Measurements from ENCODE around the gene TMEM179. TPM values are rescaled to one million over a fixed set of nuclear protein-coding genes. Genes with fewer than 3 reads are reported as not detected.

Gene TMEM179
- polyA plus RNA-seq, 1 donor from 2014 or later: 20.3 TPM

DNA sequence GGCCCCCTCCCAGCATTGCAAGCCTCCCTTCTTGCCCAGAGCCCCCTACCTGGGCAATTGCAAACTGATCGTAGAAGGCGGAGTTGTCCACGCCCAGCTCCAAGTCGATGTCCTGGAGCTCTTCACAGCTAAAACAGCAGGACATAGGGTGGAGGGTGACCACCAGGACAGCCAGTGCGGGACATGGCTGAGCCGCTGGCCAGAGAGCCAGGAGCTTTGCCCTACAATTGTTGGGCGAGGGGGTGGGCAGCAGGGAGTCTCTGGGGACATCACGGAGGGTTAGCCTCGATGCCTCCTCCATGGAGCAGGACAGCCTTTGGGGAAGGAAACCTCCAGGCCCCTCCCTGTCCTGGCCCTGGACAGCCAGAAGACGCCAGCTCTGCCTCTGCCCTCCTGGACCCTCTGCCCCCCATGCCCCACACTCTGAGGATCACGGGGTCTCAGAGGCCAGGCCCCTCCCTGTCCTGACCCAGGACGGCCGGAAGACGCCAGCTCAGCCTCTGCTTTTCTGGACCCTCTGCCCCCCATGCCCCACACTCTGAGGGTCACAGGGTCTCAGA lies 9.4 kb downstream of the TMEM179 start:
- H3K79me2 ChIP-seq (replicated peaks; ENCODE audit: insufficient read depth, low read length): no peaks in the 10 kb centered on the region
- H3K9me3 ChIP-seq (ENCODE audit: low read length): no peaks in the 10 kb centered on the region
- H3K4me3 ChIP-seq (ENCODE audit: low read length): no peak overlapping the region
- H3K36me3 ChIP-seq (ENCODE audit: insufficient read depth, low read length): no peaks in the 10 kb centered on the region
- no peak overlapping the region for H3K9ac ChIP-seq (ENCODE audit: low read length)
- H3K27me3 ChIP-seq (ENCODE audit: insufficient read depth, low read depth, low read length): no peaks in the 10 kb centered on the region
- no peak overlapping the region for H2AFZ ChIP-seq (ENCODE audit: low read depth, low read length)
- no peak overlapping the region for H3K4me2 ChIP-seq (ENCODE audit: low read length)
- H3K27ac ChIP-seq (ENCODE audit: low read length): no peak overlapping the region
- H3F3A ChIP-seq (ENCODE audit: insufficient read depth, low read length, poor library complexity, severe bottlenecking): no peaks in the 10 kb centered on the region
- TF ChIP-seq SMC3 (conservative IDR thresholded peaks at IDR 0.05; ENCODE audit: poor library complexity): no peak
- TF ChIP-seq CTCF (IDR thresholded peaks at IDR 0.05; ENCODE audit: poor library complexity, severe bottlenecking): no peak
- no peaks in the 10 kb centered on the region for H3K9me2 ChIP-seq (ENCODE audit: insufficient read depth, low read length)
- H4K20me1 ChIP-seq (ENCODE audit: insufficient read depth): no peaks in the 10 kb centered on the region

DNA sequence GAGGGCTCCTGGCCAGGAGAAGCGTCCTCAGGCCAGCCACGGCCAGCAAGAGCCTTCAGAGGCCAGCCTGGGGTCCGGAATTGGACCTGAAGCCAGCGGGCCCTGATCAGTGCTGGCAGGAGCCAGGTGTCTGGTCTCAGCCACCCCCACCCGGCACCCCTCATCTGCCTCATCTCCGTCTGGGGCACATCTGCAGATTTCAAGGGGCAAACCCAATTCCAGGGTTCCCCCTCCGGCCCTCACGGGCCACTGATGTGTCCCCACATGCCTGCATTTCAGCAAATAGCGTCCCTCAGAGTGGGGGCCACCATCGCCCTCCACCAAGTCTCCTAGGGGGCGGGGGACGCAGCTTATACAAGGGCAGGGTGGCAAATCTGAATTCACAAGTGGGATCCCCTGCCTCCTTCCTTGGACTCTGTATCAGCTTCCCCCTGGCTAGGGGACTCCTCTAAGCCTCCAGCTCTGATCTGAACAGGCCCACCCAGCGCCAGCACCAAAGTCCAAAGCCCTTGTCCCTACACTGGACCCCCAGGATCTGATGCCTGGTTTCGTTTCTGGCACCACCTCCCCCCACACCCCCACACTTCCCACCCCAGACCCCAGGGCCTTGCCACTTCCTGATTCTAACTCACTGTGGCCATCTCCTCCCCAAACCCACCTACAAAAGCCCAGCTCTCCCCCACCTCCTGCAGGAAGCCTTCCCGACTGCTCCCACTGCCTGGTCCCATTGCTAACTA lies 10.1 kb downstream of the TMEM179 start:
- no peak overlapping the region for H3K4me2 ChIP-seq (ENCODE audit: low read length)
- no peaks in the 10 kb centered on the region for H3F3A ChIP-seq (ENCODE audit: insufficient read depth, low read length, poor library complexity, severe bottlenecking)
- no peaks in the 10 kb centered on the region for H3K27me3 ChIP-seq (ENCODE audit: insufficient read depth, low read depth, low read length)
- no peak overlapping the region for H3K27ac ChIP-seq (ENCODE audit: low read length)
- H2AFZ ChIP-seq (ENCODE audit: low read depth, low read length): no peak overlapping the region
- no peak overlapping the region for H3K4me3 ChIP-seq (ENCODE audit: low read length)
- no peak for TF ChIP-seq RAD21 (conservative IDR thresholded peaks at IDR 0.05)
- TF ChIP-seq, protein P1, sequence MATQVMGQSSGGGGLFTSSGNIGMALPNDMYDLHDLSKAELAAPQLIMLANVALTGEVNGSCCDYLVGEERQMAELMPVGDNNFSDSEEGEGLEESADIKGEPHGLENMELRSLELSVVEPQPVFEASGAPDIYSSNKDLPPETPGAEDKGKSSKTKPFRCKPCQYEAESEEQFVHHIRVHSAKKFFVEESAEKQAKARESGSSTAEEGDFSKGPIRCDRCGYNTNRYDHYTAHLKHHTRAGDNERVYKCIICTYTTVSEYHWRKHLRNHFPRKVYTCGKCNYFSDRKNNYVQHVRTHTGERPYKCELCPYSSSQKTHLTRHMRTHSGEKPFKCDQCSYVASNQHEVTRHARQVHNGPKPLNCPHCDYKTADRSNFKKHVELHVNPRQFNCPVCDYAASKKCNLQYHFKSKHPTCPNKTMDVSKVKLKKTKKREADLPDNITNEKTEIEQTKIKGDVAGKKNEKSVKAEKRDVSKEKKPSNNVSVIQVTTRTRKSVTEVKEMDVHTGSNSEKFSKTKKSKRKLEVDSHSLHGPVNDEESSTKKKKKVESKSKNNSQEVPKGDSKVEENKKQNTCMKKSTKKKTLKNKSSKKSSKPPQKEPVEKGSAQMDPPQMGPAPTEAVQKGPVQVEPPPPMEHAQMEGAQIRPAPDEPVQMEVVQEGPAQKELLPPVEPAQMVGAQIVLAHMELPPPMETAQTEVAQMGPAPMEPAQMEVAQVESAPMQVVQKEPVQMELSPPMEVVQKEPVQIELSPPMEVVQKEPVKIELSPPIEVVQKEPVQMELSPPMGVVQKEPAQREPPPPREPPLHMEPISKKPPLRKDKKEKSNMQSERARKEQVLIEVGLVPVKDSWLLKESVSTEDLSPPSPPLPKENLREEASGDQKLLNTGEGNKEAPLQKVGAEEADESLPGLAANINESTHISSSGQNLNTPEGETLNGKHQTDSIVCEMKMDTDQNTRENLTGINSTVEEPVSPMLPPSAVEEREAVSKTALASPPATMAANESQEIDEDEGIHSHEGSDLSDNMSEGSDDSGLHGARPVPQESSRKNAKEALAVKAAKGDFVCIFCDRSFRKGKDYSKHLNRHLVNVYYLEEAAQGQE (IDR thresholded peaks at IDR 0.05; ENCODE audit: borderline replicate concordance): no peak
- no peak overlapping the region for H3K9ac ChIP-seq (ENCODE audit: low read length)
- no peaks in the 10 kb centered on the region for H3K9me2 ChIP-seq (ENCODE audit: insufficient read depth, low read length)
- no peaks in the 10 kb centered on the region for H3K36me3 ChIP-seq (ENCODE audit: insufficient read depth, low read length)
- H4K20me1 ChIP-seq (ENCODE audit: insufficient read depth): no peaks in the 10 kb centered on the region
- no peaks in the 10 kb centered on the region for H3K79me2 ChIP-seq (replicated peaks; ENCODE audit: insufficient read depth, low read length)
- no peaks in the 10 kb centered on the region for H3K9me3 ChIP-seq (ENCODE audit: low read length)

- no peaks in the 10 kb centered on the region for H3K36me3 ChIP-seq (ENCODE audit: insufficient read depth, low read length)
- H3K27ac ChIP-seq (ENCODE audit: low read length): no peak overlapping the region
- H4K20me1 ChIP-seq (ENCODE audit: insufficient read depth): no peaks in the 10 kb centered on the region
- H3K9me3 ChIP-seq (ENCODE audit: low read length): no peaks in the 10 kb centered on the region
- H3K4me2 ChIP-seq (ENCODE audit: low read length): no peak overlapping the region
- H3K4me3 ChIP-seq (ENCODE audit: low read length): no peak overlapping the region
- H3K79me2 ChIP-seq (replicated peaks; ENCODE audit: insufficient read depth, low read length): no peaks in the 10 kb centered on the region
- H3K27me3 ChIP-seq (ENCODE audit: insufficient read depth, low read depth, low read length): no peaks in the 10 kb centered on the region
- no peak overlapping the region for H3K9ac ChIP-seq (ENCODE audit: low read length)
- no peak for TF ChIP-seq CTCF (IDR thresholded peaks at IDR 0.05; ENCODE audit: poor library complexity, severe bottlenecking)
- no peak for TF ChIP-seq MXI1 (conservative IDR thresholded peaks at IDR 0.05; ENCODE audit: poor library complexity, severe bottlenecking)
- no peak for TF ChIP-seq SMC3 (conservative IDR thresholded peaks at IDR 0.05; ENCODE audit: poor library complexity)
- TF ChIP-seq, protein P1 (IDR thresholded peaks at IDR 0.05; ENCODE audit: borderline replicate concordance): no peak
- no peak for TF ChIP-seq RAD21 (conservative IDR thresholded peaks at IDR 0.05)
- TF ChIP-seq TAF1 (IDR thresholded peaks at IDR 0.05; ENCODE audit: low read depth): no peak
- TF ChIP-seq EZH2 (IDR thresholded peaks at IDR 0.05; ENCODE audit: borderline replicate concordance, insufficient read depth, low read length, poor library complexity, severe bottlenecking): no peak
- no peak for TF ChIP-seq EP300 (conservative IDR thresholded peaks at IDR 0.05; ENCODE audit: poor library complexity, severe bottlenecking)
- no peak for TF ChIP-seq POLR2AphosphoS5 (IDR thresholded peaks at IDR 0.05)
- no peaks in the 10 kb centered on the region for H3K9me2 ChIP-seq (ENCODE audit: insufficient read depth, low read length)
- H3F3A ChIP-seq (ENCODE audit: insufficient read depth, low read length, poor library complexity, severe bottlenecking): no peaks in the 10 kb centered on the region
- no peak overlapping the region for H2AFZ ChIP-seq (ENCODE audit: low read depth, low read length)
These were observed 10.8 kb downstream of the TMEM179 start for GRCh38 chr14:104593710-104594136.

All from neural cell (in vitro differentiated cells).